GM13976 (cell line): ENCODE results near the gene ARHGEF35.
A peak's percentile ranks its signal among the peaks of the same experiment; 100 is the strongest.
"Not testable (repeated sequence)": the region's sequence is repeated elsewhere in the genome, so short reads cannot be mapped to it uniquely, and the experiment has no call there.

ENCODE experiments used
- DNase-seq: peaks from one replicate; pipeline ENCODE4 v3.0.0; 2012; ENCODE audit warnings: low spot score
- CTCF ChIP-seq: IDR thresholded peaks from 2 replicates; pipeline ENCODE4 v1.5.1; 2012; ENCODE audit warnings: borderline replicate concordance, mild to moderate bottlenecking; ENCODE audit not compliant: insufficient read depth; ENCODE audit errors: extremely low read depth, missing control alignments, control extremely low read depth
- in situ Hi-C: fragments of 300-500 bp; cut with MboI; formaldehyde crosslinking; loops from one replicate; pipeline ENCODE4 v1.12.0; 2022; ENCODE audit warnings: low sequenced_read_pairs, mixed read lengths, inconsistent platforms; ENCODE audit not compliant: unreplicated experiment

ARHGEF35 gene

GRCh38 chr7:144188578-144189171 is 7.0 kb downstream of the ARHGEF35 start:
- DNase-seq, in situ Hi-C loops: not testable (repeated sequence)

- DNase-seq, in situ Hi-C loops: not testable (repeated sequence)
These were observed 7.8 kb downstream of the ARHGEF35 start for GRCh38 chr7:144187848-144188247.

- in situ Hi-C loops, DNase-seq: not testable (repeated sequence)
These were observed 12.5 kb downstream of the ARHGEF35 start, which contains the start of gene CTAGE4 for GRCh38 chr7:144183166-144183565. CTAGE4 (plus strand) TSS chr7:144183466; CDS start chr7:144183504, 38 bp downstream.

DNA sequence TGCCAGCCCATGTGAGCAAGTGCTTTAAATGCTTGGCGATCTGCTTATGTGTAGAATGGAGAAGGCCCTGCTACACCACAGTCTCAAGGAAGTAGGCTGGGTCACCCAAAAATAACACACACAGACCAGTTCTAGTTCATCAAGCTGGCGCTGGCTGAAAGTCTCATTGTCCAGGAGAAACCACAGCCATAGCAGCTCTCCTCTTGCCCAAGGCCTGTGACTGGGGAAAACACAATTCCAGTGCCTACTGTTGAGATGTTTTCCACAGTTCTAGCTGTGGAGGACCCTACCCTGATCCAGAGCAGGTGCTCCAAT is 16.5 kb downstream of the ARHGEF35 start:
- in situ Hi-C loops, DNase-seq: not testable (repeated sequence)

- DNase-seq, in situ Hi-C loops: not testable (repeated sequence)
These were observed 17.1 kb downstream of the ARHGEF35 start for GRCh38 chr7:144178380-144179164.

DNA sequence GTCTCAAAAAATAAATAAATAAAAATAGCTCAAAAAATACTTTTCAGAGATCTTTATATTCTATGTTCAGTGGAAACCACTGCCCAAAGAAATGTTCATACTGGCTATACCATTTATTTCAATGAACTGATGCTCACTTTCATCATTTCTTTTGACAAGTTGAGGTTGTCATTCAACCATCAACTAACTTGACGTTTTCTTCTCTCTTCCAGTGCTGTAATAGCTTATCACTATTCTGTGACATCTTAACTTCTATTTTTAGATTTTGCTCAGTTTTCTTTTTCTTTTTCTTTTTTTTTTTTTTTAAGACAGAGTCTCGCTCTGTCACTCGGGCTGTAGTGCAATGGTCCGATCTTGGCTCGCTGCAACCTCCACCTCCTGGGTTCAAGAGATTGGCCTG is 21.0 kb downstream of the ARHGEF35 start:
- no peak for DNase-seq
- TF ChIP-seq CTCF: no peak
- in situ Hi-C loops: no loop called here

More at GRCh38 chr7:144178380-144179164, 17.1 kb downstream of the ARHGEF35 start:
- peak; percentile 34 for TF ChIP-seq CTCF

DNA sequence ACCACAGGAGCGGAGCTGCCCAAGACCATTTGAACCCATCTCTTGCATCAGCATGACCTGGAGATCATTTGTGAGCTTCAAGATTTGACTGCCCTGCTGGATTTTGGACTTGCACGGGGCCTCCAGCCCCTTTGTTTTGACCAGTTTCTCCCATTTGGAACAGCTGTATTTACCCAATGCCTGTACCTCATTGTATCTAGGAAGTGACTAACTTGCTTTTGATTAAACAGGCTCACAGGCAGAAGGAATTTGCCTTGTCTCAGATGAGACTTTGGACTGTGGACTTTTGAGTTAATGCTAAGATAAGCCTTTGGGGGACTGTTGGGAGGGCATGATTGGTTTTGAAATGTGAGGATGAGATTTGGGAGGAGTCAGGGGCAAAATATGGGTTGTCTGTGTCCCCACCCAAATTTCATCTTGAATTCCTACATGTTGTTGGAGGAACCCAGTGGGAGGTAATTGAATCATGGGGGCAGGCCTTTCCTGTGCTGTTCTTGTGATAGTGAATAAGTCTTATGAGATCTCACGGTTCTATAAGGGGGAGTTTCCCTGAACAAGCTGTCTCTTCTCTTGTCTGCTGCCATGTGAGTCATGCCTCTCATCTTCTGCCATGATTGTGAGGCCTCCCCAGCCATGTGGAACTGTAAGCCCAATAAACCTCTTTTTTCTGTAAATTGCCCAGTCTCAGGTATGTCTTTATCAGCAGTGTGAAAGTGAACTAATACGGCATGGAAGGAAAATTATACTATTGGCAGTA is 23.9 kb downstream of the ARHGEF35 start:
- in situ Hi-C loops, DNase-seq: not testable (repeated sequence)

- TF ChIP-seq CTCF: no peak
- no peak for DNase-seq
- in situ Hi-C loops: no loop called here
These were observed 30.8 kb downstream of the ARHGEF35 start for GRCh38 chr7:144164784-144165183.

GRCh38 chr7:144158861-144159260 is 36.8 kb downstream of the ARHGEF35 start:
- no peak for DNase-seq
- in situ Hi-C loops: no loop called here
- TF ChIP-seq CTCF: no peak
